A204.1 (cell line): ENCODE data around the gene IFI27.
"Not testable (repeated sequence)": the region's sequence is repeated elsewhere in the genome, so short reads cannot be mapped to it uniquely, and the experiment has no call there.

Experiments used
- FAIRE-seq: peaks from 2 replicates; lab custom pipeline; 2012; peaks lifted over from hg19 to GRCh38; lab: Jason Lieb, UNC

The IFI27 gene

DNA sequence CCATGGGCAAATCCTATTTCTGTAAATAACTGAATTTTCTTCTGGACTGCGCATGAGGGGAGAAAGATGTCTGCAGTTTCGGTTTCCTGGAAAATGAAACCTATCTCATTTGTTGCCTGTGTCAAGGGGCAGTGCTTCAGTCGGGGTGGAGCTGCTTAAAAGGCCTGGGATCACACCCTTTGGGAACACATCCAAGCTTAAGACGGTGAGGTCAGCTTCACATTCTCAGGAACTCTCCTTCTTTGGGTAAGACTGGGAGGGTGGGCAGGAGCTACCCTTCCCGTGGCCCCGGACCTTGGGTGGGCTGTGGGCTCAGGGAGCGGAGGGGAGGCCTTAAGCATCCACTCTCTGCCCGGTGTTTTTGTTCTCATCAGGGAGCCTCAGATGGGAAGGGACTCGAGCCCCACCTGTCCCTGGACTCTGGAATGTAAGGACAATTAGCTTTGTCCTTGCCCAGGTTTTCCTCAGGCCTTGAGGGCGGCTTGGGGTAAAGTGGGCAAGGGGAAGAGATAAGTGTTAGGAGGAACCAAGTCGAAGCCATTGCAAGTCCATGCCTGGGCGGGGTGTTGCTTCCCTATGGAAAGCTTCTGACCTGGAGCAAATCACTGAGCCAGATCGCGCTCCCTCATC lies at the start of gene IFI27:
IFI27 (plus strand) TSS at position 185 of the 630 bp plus-strand sequence.
- FAIRE-seq, result no peak

DNA sequence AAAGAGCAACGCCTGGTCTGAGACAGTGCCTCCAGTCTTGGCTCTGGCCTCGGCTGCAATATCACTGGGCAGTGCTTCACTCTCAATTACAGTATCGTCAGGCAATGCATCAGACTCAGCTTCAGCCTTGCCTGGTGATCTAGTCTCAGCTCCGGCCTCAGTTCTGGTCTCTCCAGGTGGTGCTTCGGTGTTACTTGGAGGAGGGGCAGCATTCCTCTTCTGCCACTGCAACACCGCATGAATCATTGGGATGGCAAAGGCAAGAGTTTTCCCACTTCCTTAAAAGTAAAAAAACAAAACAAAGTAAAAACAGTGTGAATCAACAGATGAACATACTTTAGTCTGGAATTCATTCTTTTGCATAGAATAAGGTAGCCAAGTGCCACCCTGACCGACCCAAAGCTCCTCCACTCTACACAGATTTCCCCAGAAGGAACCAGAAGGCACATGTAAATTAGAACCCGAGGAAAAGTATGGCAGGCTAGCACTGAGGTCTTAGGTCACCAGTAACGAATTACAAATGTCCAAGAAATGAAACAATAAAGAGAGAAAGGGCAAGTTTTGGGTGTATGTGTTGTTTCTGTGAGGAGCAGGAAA lies 48.1 kb upstream of the IFI27 start:
- no peak for FAIRE-seq

DNA sequence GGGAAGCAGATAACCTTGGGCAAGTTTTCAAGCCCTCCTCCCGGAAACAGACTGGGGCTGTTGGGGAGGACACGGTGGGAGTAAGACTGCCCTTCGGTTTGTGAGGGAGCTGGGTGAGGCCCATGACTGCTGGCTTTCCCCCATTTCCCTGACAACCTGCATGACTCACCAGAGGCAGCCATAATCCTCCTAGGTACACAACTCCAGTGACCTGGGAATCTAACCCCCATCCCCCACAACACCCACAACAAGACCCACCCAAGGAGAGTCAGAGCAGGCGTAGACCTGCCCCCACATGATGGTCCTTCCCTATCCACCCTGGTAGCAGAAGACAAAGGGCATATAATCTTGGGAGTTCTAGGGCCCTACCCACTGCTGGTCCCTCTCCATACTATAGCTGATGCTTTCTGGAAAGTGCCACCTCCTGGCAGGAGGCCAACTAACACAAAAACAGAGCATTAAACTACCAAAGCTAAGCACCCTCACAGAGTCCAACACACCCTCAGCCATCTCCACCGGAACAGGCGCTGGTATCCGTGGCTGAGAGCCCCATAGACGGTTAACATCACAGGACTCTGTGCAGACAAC lies 44.4 kb upstream of the IFI27 start:
- no peak for FAIRE-seq

DNA sequence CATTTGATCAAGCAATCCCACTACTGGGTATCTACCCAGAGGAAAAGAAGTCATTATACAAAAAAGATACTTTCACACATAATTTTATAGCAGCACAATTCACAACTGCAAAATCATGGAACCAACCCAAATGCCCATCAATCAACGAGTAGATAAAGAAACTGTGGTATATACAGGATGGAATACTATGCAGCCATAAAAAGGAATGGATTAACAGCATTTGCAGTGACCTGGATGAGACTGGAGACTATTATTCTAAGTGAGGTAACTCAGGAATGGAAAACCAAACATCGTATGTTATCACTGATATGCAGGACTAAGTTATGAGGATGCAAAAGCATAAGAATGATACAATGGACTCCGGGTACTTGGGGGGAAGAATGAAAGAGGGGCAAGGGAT lies 38.5 kb upstream of the IFI27 start:
- FAIRE-seq, result not testable (repeated sequence)

DNA sequence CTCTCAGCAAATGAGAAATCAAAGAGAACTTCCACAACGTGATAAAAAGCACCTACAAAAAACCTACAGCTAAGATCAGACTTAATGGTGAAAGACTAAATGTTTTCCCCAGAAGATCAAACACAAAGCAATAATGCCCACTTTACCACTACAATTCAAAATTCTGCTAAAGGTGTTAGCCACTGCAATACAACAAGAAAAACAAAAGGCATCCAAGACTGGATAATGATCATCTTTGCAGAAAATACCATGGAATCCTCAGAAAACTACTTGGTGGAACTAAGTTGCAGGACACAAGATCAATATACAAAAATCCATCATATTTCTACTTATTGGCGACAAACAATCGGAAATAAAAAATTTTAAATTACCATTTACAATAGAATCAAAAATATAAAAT lies 36.0 kb upstream of the IFI27 start:
- no peak for FAIRE-seq

DNA sequence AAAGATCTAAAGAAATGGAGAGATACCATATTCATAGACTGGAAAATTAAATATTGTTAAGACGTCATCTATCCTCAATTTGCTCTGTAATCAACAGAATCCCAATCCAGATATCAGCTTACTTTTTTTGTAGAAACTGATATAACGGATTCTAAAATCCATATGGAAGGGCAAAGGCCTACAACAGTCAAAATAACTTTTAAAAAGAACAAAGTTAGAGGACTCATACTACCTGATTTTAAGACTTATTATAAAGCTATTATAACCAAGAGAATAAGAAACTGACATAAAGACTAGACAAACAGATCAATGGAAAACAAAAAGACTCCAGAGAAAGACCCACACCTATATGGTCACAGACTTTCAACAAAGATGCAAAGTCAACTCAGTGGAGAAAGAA lies 35.5 kb upstream of the IFI27 start:
- no peak for FAIRE-seq

DNA sequence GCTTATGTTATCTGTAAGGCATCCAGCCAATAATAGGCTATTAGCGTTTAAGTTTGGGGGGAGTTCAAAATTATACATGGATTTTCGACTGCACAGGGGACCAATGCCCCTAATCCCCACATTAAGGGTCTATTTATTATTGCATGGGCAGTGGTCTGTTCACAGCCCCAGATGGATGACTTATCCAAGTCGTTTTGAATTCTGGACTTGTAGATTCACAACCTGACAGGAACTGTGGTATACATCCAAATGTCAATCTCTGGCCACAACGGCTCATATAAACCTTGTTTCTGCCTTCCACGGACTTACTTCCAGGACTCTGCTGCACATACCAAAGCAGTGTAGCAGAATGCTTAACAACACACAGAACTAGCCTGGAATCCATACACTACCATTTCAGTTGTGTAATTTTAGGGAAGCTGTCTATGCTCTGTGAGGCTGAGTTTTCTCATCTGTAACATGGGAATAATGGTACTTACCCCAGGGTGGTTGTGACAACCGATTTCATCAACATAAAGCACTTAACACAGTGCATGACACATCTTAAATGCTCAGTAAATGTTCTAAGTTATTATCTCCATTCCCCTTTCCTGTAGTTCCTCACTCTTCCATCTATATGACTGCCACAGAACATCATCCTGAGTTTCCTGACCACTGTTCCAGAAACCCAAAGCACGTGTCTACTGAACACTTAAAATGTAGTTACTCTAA lies 33.3 kb upstream of the IFI27 start:
- no peak for FAIRE-seq

DNA sequence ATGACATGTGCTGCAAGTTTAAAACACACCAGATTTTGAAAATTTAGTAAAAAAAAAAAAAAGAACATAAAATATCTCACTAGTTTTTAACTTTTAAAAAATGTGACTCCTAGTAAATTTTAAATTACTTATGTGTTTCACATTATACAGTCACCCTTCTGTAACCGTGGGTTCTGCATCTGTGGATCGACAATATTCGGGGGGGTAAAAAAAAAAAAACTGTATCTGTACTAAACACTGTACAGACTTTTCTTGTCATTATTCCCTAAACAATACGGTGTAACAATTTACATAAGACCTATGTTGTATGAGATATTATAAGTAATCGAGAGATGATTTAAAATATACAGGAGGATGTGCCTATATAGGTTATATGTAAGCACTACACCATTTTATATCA lies 32.7 kb upstream of the IFI27 start:
- no peak for FAIRE-seq

DNA sequence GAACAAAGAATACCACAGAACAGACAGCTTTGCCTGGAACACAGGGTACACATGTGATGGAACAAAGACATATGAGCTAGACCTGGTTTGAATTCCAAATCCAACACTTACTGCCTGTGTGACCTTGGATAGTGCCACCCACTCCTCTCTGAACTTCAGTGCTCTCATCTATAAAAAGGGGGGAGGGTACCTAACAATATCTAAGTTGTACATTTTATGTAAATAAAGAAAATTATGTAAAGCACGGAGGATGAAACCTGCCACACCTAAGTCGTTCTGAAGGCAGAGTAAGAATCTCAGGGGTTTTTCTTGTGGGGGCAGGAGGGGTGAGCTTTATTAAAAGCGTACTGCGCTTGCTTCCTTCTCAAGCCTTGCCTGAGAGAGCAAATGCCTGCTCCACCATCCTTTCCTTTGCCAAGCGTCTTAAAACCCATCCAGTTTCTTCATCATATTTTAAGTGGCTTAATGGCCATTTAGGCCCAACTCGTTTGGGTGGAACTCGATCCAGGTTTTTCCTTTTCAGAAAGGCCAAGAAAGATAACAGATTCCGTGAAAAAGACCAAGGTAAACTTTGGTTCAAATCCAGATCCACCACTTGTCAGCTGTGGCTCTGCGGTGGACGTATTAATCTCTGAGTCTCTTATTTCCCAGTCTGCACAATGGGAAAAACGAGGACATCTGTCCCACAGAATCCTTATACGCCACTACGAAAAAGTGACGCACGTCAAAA lies 30.5 kb upstream of the IFI27 start:
- no peak for FAIRE-seq

DNA sequence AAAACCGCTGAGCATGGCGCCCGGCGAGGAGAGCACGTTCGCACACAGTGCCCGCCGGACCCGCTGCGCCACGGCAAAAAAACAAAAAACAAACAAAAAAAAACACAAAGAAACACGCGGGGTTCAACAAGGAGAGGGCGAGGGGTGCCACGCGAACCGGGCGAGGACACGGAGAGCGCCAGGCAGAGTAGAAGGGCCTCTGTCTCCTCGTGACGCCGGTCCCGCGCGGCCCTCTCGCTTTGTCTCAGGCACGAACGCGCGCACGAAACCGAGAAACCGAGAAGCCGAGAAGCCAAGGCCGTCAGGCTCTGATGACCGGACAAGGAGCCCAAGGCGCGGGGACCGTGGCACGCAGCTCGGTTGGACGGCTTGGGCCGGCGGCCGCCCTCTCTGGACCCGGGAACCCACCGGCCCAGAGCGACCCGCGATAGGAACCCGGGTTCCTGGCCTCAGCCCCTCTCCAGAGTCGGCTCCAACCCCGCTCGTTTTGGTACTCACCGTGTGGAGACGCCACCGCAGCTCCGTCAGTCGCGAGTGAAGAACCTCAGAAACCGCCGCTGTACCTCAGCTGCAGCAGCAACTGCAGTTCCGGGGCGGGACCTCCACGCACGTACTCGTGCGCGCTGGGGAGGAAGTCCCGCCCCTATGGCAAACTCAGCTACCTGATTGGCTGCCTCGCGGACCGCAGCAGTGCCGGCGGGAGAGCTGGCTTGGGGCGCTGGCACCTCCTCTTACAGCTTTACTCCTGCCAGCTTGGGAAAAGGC lies 29.7 kb upstream of the IFI27 start, which contains the start of the genes DDX24 and IFI27L1:
DDX24 (minus strand) TSS at position 582 of the 765 bp plus-strand sequence. CDS start 1,460 bp downstream, outside the sequence.
IFI27L1 (plus strand) TSS at position 690 of the 765 bp plus-strand sequence. CDS start 15,628 bp downstream, outside the sequence.
- FAIRE-seq, result peak; percentile 72

DNA sequence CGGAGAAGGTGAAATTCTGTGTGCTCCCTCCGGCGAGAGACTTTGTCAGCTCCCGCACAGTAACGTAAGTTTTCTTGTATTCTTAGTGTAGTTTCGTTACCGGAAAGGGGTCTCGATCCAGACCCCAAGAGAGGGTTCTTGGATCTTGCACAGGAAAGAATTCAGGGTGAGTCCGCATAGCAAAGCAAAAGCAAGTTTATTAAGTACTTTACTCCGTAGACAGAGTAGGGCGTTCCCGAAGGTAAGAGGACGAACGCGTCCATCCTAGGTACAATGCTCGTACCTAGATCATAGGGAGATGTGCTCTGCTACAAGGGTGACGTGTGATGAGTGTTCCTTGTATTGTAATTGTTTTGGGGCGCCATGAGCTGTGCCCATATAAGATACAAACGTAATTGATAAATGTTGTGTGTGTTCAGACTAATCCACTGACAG lies 29.1 kb upstream of the IFI27 start:
- no peak for FAIRE-seq

DNA sequence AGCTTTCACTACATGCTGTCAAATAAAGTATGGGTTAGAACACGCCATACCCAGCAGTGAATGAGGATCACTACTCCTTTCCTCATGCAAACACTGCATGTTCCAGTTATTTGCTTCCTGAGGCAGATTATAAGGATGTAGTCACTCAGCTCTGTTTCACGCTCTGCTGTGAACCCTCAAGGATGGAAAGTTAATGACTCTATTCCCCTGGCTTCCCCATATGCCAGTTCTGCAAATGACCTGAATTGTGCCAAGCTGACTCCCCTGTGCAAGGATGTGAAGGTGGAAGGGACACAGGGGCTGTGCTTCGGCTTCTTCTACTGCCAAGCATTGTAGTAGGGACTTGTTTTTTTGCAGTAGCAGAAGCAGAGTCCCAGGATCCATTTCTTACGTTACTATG lies 22.6 kb upstream of the IFI27 start:
- FAIRE-seq, result no peak

DNA sequence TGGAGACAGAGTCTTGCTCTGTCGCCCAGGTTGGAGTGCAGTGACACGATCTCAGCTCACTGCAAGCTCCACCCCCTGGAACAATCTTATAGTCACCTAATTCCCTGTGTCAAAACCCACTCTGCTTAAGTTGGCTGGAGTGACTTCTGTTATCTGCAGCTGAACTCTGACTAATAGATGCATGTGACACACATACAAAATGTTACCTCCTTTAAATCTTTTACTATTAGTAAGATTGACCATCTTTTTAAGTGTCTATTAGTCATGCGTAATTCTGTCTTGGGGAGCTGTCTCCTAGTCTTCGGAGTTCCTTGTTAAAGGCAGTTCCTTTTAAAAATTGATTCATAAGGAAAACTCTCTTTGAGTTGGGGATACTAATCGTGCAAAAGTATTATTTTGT lies 22.0 kb upstream of the IFI27 start:
- no peak for FAIRE-seq

DNA sequence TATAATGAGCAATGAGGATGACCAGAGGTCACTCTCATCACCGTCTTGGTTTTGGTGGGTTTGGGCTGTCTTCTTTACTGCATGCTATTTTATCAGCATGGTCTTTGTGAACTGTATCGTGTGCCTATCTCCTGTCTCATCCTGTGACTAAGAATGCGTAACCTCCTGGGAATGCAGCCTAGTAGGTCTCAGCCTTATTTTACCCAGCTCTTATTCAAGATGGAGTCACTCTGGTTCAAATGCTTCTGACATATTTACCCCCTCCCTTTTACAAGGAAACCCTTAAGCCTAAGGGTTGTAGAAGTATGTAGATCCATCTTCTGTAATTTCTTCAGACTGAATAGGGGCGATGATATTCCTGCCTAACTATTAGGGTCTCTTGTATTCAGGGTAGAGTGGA lies 21.1 kb upstream of the IFI27 start:
- no peak for FAIRE-seq

DNA sequence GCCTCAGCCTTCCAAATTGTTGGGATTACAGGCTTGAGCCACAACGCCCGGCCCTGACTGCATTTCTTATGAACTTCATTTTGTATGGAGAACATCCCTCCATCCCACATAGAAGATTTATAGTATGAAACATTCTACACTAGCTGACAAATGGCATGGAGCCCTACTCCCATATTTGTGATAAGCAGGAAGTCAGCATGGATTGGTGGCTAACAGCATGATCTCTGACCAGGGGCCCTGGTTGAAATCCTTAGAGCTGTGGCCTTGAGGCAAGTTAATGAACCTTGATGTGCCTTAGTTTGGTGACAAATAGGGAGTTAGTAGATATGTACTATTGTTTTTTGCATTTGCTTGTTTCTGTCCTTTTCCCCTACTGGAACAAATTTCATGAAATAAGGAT lies 17.1 kb upstream of the IFI27 start:
- no peak for FAIRE-seq

DNA sequence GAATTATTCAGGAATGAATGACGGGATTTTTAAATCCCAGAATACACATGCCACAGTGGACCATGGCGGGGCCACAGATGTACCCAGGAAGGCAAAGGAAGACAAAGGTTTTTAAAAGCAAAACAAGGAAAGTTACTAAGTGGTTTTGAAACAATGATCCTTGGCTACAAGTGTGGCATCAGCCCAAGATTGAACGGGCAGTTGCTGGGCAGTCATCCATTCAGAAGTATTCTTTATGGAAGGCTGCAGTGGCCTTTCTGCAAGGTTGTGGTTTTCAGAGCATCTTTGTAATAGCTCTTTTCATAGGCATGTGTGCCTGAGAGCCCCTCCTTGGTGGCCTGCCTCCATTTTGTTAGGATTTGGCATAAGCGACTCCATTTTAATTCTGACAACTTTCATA lies 13.4 kb upstream of the IFI27 start:
- FAIRE-seq, result no peak

DNA sequence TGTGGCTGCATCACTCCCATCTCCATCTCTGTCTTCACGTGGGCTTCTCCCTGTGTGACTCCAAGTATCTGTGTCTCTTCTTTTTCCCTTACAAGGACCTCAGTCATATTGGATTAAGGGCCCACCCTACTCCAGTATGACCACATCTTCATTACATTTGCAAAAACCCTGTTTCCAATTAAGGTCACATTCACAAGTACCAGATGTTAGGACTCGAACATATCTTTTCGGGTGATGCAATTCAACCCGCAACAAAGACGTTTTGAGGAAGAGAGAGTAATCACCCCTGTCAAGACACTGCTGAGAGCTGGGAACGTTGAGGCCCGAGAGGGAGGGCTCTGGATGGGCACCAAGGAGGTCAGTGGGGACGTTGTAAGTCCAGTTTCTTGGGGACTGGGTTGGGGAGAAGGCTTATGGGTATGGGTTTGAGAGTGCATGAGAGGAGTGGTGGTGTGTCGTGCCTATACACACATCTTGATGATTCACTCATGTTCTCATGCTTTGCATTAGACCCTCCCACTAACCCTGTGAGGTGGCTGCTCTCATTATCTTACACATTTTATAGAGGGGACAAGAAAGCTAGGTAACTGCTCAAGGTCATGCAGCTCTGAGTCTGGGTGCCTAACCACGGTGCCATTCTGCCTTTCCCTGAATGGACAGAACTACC lies 12.1 kb upstream of the IFI27 start:
- no peak for FAIRE-seq

DNA sequence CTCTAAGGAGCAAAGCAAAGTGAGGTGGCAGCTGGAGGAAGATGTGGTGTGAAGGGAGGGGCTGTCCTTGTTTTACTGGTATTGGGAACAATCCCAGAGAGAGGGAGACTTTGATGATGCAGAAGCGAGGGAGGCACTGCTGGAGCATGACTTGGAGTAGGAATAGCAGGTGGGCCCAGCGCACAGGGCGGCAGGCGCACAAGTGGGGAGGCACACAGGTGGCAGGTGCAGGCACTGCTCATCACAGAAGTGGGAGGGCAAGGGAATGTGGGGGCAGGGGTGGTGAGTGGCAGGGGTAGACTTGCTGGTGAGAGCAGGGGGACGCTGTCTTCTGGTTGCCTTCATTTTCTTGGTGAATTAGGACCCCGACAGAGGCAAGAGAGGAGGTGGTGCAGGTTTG lies 11.5 kb upstream of the IFI27 start:
- FAIRE-seq, result no peak

DNA sequence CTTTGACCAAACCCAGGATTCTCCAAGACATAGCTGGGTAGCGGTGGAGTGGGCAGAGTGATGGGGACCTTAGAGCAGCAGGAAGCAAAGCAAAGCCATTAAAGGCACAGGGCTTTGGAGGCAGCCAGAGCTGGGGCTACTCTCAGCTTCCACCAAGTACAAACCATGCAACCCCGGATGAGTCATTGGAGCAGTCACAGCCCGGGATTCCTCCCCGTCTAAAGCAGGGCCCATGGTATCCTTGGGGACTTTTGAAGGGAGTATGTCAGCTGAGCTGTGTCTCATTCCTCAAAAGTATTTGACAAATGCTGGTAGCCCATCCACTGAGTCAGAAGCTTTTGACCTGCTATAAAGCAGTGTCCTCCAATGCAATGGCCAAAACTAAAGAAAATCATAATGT lies 9.7 kb upstream of the IFI27 start:
- FAIRE-seq, result no peak

DNA sequence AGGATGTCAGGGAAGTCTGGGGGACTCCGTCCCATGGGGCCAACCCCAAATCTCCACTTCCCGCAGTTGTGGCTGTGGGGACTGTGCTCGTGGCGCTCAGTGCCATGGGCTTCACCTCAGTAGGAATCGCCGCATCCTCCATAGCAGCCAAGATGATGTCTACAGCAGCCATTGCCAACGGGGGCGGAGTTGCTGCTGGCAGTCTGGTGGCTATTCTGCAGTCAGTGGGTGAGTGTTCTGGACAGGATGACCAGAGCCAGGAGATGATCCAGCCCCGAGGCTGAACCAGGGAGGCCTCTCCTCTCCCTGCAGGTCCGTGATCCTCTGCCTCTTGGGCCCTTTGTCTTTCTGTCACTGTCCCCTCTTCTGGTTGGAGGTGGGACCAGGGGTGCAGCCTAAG lies 8.8 kb upstream of the IFI27 start:
- no peak for FAIRE-seq
